Panc1 (cell line): ENCODE data around the gene DUSP9. TPM values are rescaled to one million over a fixed set of nuclear protein-coding genes. Genes with fewer than 3 reads are reported as not detected.

Experiments used
- ATAC-seq: fragments of 200-7000 bp; cut with Tn5 transposase; 2 replicates; pipeline ENCODE4 v1.9.1; 2020; ENCODE audit warnings: mild to moderate bottlenecking, moderate library complexity
- BruUV-seq: library from RNA; stranded (reverse); fragments of 400-500 nt; replicated peaks from 2 replicates; lab custom pipeline; 2021; lab: Mats Ljungman, UMichigan
- CTCF ChIA-PET: fragments of 300-600 bp; sonication (Branson Sonifier 250); formaldehyde crosslinking; loops from one replicate; lab custom pipeline; 2022; ENCODE audit warnings: antibody characterized with exemption; lab: Charles Lee
- POLR2A ChIA-PET: fragments of 300-600 bp; sonication (Branson Sonifier 250); formaldehyde crosslinking; loops from one replicate; lab custom pipeline; 2022; ENCODE audit warnings: antibody characterized with exemption; lab: Charles Lee
- DNase-seq: peaks from one replicate; pipeline ENCODE4 v3.0.0-alpha.2; 2010; ENCODE audit warnings: low read depth, low spot score
- H3K27ac ChIP-seq: 2 replicates; pipeline ENCODE4 v1.5.1; 2011; ENCODE audit warnings: mild to moderate bottlenecking, low read length, inconsistent platforms
- H3K27me3 ChIP-seq: fragments of 200-500 bp; sonication (Bioruptor generic); 2 replicates; pipeline ENCODE4 v1.6.0; 2014; ENCODE audit warnings: low read length, inconsistent platforms; ENCODE audit not compliant: control insufficient read depth, insufficient read depth
- H3K36me3 ChIP-seq: fragments of 200-500 bp; sonication (Bioruptor generic); 2 replicates; pipeline ENCODE4 v1.5.1; 2014; ENCODE audit warnings: inconsistent platforms, mild to moderate bottlenecking, low read length, moderate library complexity; ENCODE audit not compliant: control insufficient read depth, insufficient read depth
- H3K4me1 ChIP-seq: 2 replicates; pipeline ENCODE4 v1.5.1; 2011; ENCODE audit warnings: inconsistent platforms, mild to moderate bottlenecking, low read length, moderate library complexity; ENCODE audit not compliant: control insufficient read depth, insufficient read depth
- H3K4me3 ChIP-seq, 2 experiments: 2 replicates each; pipeline ENCODE4 v1.5.1; 2011 to 2012; ENCODE audit warnings: low read depth in 2 of 2, low read length in 2 of 2, mild to moderate bottlenecking in 2 of 2, inconsistent platforms in 1 of 2, moderate library complexity in 1 of 2
- H3K9me3 ChIP-seq: fragments of 200-500 bp; sonication (Bioruptor generic); 2 replicates; pipeline ENCODE4 v1.5.1; 2014; ENCODE audit warnings: low read depth, mild to moderate bottlenecking, inconsistent platforms, low read length, moderate library complexity; ENCODE audit not compliant: control insufficient read depth, insufficient read depth
- CTCF ChIP-seq: fragments of 450-650 bp; IDR thresholded peaks from 2 replicates; pipeline ENCODE4 v1.5.1; 2017; ENCODE audit warnings: mild to moderate bottlenecking
- POLR2AphosphoS5 ChIP-seq: IDR thresholded peaks from 2 replicates; pipeline ENCODE4 v1.6.1; 2012; ENCODE audit warnings: mild to moderate bottlenecking, low read depth, low read length, moderate library complexity
- REST ChIP-seq, 2 experiments: IDR thresholded peaks; 2 replicates each; pipeline ENCODE4 v1.6.1; 2011 to 2012; ENCODE audit warnings: low read depth in 2 of 2, control low read depth in 1 of 2, low read length in 1 of 2, mild to moderate bottlenecking in 1 of 2, moderate library complexity in 1 of 2; ENCODE audit not compliant: insufficient read depth in 1 of 2
- SIN3A ChIP-seq: IDR thresholded peaks from 2 replicates; pipeline ENCODE4 v1.6.1; 2012; ENCODE audit warnings: low read depth, mild to moderate bottlenecking, low read length, moderate library complexity, borderline replicate concordance; ENCODE audit not compliant: insufficient read depth
- TCF7L2 ChIP-seq: IDR thresholded peaks from 2 replicates; pipeline ENCODE4 v1.6.1; 2011; ENCODE audit warnings: mild to moderate bottlenecking, low read depth, low read length, inconsistent platforms
- in situ Hi-C: cut with HindIII; loops from 2 replicates; pipeline ENCODE4 v1.10.0; 2016; ENCODE audit warnings: low sequenced_read_pairs, low pct_unique_long_range_greater_than_20kb
- intact Hi-C: fragments of 100-400 bp; cut with micrococcal nuclease; formaldehyde crosslinking; loops from one replicate; pipeline ENCODE4 v1.10.0; 2022; ENCODE audit not compliant: unreplicated experiment
- total RNA-seq: library from RNA; stranded (reverse); gene quantifications from one replicate; pipeline ENCODE4 v1.2.1, GENCODE V29; 2021; ENCODE audit not compliant: unreplicated experiment

DUSP9 gene
- total RNA-seq, 1 experiment from 2014 or later = 7.1 TPM

GRCh38 chrX:153638041-153638371 lies 9.0 kb upstream of the DUSP9 start:
- no peak overlapping the region for H3K4me3 ChIP-seq
- DNase-seq (no peak), ATAC-seq (no peak)
- intact Hi-C loops (no loop called here), in situ Hi-C loops (no loop called here)
- CTCF ChIA-PET = no interaction called here
- H3K27me3 ChIP-seq = peaks cover 1% of the 10 kb centered on the region; the same call in 1 of the 2 replicates
- POLR2A ChIA-PET = no interaction called here
- no peak for TF ChIP-seq POLR2AphosphoS5
- TF ChIP-seq TCF7L2 = no peak
- no peak for TF ChIP-seq REST (IDR thresholded peaks at IDR 0.05; ENCODE audit: insufficient read depth in 1 of 2, low read depth in 2 of 2, low read length in 1 of 2)
- no peak for TF ChIP-seq CTCF
- TF ChIP-seq SIN3A = no peak
- no peaks in the 10 kb centered on the region for H3K36me3 ChIP-seq
- H3K27ac ChIP-seq = no peak overlapping the region
- H3K4me1 ChIP-seq = peaks cover 2% of the 10 kb centered on the region
- H3K9me3 ChIP-seq = no peaks in the 10 kb centered on the region
- no TSS peak for BruUV-seq

- no peaks in the 10 kb centered on the region for H3K9me3 ChIP-seq
- intact Hi-C loops = no loop called here
- POLR2A ChIA-PET = no interaction called here
- no peak overlapping the region for H3K27ac ChIP-seq
- ATAC-seq = no peak
- CTCF ChIA-PET = interaction anchor here (0.6 kb wide), 1 partner anchor 24 kb away, joined by 9 read pairs; no protein-coding TSS in a partner anchor
- no peak overlapping the region for H3K4me3 ChIP-seq
- no peaks in the 10 kb centered on the region for H3K36me3 ChIP-seq
- no TSS peak for BruUV-seq
- in situ Hi-C loops = no loop called here
- peaks cover 4% of the 10 kb centered on the region; the same call in 1 of the 2 replicates for H3K27me3 ChIP-seq
- TF ChIP-seq POLR2AphosphoS5 (no peak), SIN3A (no peak), REST (IDR thresholded peaks at IDR 0.05; ENCODE audit: insufficient read depth in 1 of 2, low read depth in 2 of 2, low read length in 1 of 2) (no peak), TCF7L2 (no peak), CTCF (no peak)
- DNase-seq = no peak
- peaks cover 2% of the 10 kb centered on the region for H3K4me1 ChIP-seq
Observed at GRCh38 chrX:153638436-153639176, 8.4 kb upstream of the DUSP9 start.
